Retinal pigment epithelial cell (primary cell): ENCODE results near the gene PTPDC1.

Experiments
- DNase-seq: peaks from one replicate; pipeline ENCODE4 v3.0.0-alpha.2; 2010; ENCODE audit warnings: low read depth
- H3K4me3 ChIP-seq: 2 replicates; pipeline ENCODE4 v1.5.1; 2011; ENCODE audit warnings: mild to moderate bottlenecking, low read length, control low read depth, moderate library complexity
- TF ChIP-seq, protein P1 (sequence below): conservative IDR thresholded peaks from 2 replicates; pipeline ENCODE4 v1.5.1; 2011; ENCODE audit warnings: low read depth, low read length, control low read depth, inconsistent platforms

PTPDC1 gene

GRCh38 chr9:94084314-94084713 is at the start of gene PTPDC1:
PTPDC1 (plus strand) TSS chr9:94084464; CDS start chr9:94084531, 67 bp downstream.
- H3K4me3 ChIP-seq = no peak within 1 kb of the TSS
- no peak for DNase-seq
- TF ChIP-seq, protein P1, sequence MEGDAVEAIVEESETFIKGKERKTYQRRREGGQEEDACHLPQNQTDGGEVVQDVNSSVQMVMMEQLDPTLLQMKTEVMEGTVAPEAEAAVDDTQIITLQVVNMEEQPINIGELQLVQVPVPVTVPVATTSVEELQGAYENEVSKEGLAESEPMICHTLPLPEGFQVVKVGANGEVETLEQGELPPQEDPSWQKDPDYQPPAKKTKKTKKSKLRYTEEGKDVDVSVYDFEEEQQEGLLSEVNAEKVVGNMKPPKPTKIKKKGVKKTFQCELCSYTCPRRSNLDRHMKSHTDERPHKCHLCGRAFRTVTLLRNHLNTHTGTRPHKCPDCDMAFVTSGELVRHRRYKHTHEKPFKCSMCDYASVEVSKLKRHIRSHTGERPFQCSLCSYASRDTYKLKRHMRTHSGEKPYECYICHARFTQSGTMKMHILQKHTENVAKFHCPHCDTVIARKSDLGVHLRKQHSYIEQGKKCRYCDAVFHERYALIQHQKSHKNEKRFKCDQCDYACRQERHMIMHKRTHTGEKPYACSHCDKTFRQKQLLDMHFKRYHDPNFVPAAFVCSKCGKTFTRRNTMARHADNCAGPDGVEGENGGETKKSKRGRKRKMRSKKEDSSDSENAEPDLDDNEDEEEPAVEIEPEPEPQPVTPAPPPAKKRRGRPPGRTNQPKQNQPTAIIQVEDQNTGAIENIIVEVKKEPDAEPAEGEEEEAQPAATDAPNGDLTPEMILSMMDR = no peak

- no peak overlapping the region for H3K4me3 ChIP-seq
- TF ChIP-seq, protein P1 = no peak
- DNase-seq = no peak
Measured at GRCh38 chr9:94034511-94034910, 49.8 kb upstream of the PTPDC1 start.

- TF ChIP-seq, protein P1 = no peak
- no peak for DNase-seq
- H3K4me3 ChIP-seq = no peak overlapping the region
Measured at GRCh38 chr9:94039786-94040185, 44.5 kb upstream of the PTPDC1 start.

GRCh38 chr9:94042516-94043360 is 41.5 kb upstream of the PTPDC1 start:
- no peak for DNase-seq
- TF ChIP-seq, protein P1 = no peak
- no peak overlapping the region for H3K4me3 ChIP-seq

DNA sequence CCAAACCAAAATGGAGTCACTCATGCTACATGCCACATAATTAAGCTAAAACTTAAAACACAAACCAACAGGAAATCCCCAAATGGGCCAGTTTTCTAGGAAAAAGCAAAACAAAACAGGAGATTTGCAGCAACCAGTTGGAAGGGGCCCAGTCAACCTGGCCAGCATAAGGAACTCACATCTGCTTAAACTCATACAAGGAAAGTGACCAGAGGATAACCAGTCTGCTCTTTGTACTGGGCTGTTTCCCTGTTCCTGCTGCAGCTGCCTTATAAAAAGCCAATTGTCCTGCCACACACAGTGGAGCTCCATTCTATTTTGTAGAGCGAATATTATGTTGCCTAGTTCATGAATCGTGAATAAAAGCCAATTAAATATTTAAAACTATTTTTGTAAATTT is 29.5 kb upstream of the PTPDC1 start:
- no peak for DNase-seq
- TF ChIP-seq, protein P1 = no peak
- H3K4me3 ChIP-seq = no peak overlapping the region

DNA sequence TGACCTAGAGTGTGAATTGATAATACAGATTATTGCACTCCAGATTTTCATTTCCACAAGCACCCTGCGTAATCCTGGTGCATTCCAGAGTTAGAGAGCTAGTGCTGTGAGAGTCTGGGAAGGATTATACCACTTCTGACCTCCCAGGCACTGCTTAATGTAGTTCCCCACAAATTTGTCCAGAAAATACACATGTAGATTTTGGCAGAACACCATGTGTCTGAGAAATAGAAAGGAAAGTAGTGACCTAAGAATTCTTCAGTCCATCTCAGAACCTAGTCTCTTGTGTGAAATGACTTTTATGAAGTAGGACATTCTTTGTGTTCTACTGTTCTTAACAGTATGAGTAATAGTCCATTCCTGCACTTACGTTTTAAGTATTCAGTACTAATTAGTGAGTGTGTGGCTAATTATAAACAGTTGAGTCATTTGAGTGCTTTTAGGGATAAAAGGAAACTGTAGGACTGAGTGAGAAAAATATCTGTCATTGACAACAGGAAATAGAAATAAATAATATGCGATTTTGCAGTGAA is 27.8 kb upstream of the PTPDC1 start:
- DNase-seq = peak; percentile 94
- H3K4me3 ChIP-seq = no peak overlapping the region
- TF ChIP-seq, protein P1 = no peak

DNA sequence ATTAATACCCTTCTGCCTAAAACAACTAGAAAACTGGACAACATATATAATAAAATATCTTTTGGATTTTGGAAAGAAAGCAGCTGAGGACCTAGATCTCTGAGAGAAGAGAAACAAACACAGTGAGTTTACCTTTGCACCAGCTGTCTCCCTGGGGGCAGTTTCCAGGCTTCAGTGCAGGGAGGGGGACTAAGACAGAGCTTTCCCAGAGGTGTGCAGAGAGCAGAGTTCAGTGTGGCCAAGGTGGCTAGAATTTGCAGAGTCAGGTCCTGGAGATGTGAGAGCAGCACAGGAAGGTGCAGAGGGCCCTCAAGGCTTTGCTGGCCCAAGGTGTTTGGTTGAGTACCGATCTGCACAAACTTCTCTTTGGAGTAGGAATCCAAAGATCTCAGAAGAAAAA is 26.3 kb upstream of the PTPDC1 start:
- TF ChIP-seq, protein P1 = no peak
- H3K4me3 ChIP-seq = no peak overlapping the region
- DNase-seq = no peak
